Hematopoietic multipotent progenitor cell treated with erythropoietin and hydrocortisone succinate and interleukin-3 and kit ligand, for 8 days (in vitro differentiated cells): ENCODE results near the gene PLEKHN1.
A peak's percentile ranks its signal among the peaks of the same experiment; 100 is the strongest.
"Not testable (repeated sequence)": the region's sequence is repeated elsewhere in the genome, so short reads cannot be mapped to it uniquely, and the experiment has no call there.

ENCODE experiments used
- DNase-seq: peaks from one replicate; pipeline ENCODE4 v3.0.0-alpha.2; 2015

PLEKHN1 gene

GRCh38 chr1:942864-943533, 23.3 kb upstream of the PLEKHN1 start:
- DNase-seq, result no peak

GRCh38 chr1:943545-944340, 22.5 kb upstream of the PLEKHN1 start:
- DNase-seq, result no peak

- no peak for DNase-seq
These were observed 21.6 kb upstream of the PLEKHN1 start for GRCh38 chr1:944341-945325.

GRCh38 chr1:945688-946556, 20.4 kb upstream of the PLEKHN1 start:
- DNase-seq, result no peak

- not testable (repeated sequence) for DNase-seq
These were observed 19.5 kb upstream of the PLEKHN1 start for GRCh38 chr1:946811-947210.

- DNase-seq, result no peak
These were observed 18.3 kb upstream of the PLEKHN1 start for GRCh38 chr1:947958-948357.

GRCh38 chr1:950268-950667, 16.0 kb upstream of the PLEKHN1 start:
- DNase-seq, result no peak

GRCh38 chr1:950881-951280, 15.4 kb upstream of the PLEKHN1 start:
- no peak for DNase-seq

GRCh38 chr1:951364-951763, 14.9 kb upstream of the PLEKHN1 start:
- DNase-seq, result no peak

GRCh38 chr1:952201-952600, 14.1 kb upstream of the PLEKHN1 start:
- DNase-seq, result no peak

- no peak for DNase-seq
These were observed 13.7 kb upstream of the PLEKHN1 start for GRCh38 chr1:952603-953002.

- no peak for DNase-seq
These were observed 12.6 kb upstream of the PLEKHN1 start for GRCh38 chr1:953524-954320.

GRCh38 chr1:954927-955326, 11.4 kb upstream of the PLEKHN1 start:
- no peak for DNase-seq

GRCh38 chr1:955474-955873, 10.8 kb upstream of the PLEKHN1 start:
- no peak for DNase-seq

- no peak for DNase-seq
These were observed 9.6 kb upstream of the PLEKHN1 start for GRCh38 chr1:956636-957035.

- DNase-seq, result peak; percentile 85
These were observed 7.2 kb upstream of the PLEKHN1 start, which contains the start of gene NOC2L for GRCh38 chr1:958823-959730. Gene NOC2L (minus strand): TSS chr1:959256. CDS start chr1:959240, 16 bp downstream.

GRCh38 chr1:959731-960362, 6.4 kb upstream of the PLEKHN1 start:
- DNase-seq, result no peak

GRCh38 chr1:960363-961131, 5.7 kb upstream of the PLEKHN1 start, which contains the start of gene KLHL17:
Gene KLHL17 (plus strand): TSS chr1:960584. CDS start chr1:960694, 110 bp downstream.
- DNase-seq, result peak; percentile 63
